Measurements from ENCODE around the gene PTPN14.

DNA sequence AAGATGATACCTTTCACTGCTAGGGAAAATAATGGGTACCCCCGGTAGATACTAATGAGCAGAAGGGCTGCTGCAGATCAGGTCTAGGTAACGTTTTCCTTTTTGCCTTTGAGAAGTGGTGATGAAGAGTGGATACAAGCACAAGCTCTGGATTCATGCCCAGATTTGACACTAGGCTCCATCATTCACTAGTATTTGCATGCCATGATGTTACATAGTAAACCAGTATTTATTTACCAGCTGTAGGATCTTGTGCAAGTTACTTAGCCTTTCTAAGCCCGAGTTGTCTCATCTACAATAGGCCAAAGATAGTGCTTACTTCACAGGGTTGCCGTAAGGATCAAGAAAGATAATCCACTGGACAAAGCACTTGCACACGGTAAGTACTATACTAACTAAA, 14.2 kb downstream of the PTPN14 start:
- TF ChIP-seq CTCF (IDR thresholded peaks at IDR 0.05): no peak
- no peak for TF ChIP-seq EP300 (IDR thresholded peaks at IDR 0.05)
- no peak for TF ChIP-seq POLR2A (IDR thresholded peaks at IDR 0.05)
- TF ChIP-seq POLR2AphosphoS5 (IDR thresholded peaks at IDR 0.05): no peak

Measured in upper lobe of left lung (tissue), 4 donors.